ENCODE data around the gene AKT2. TPM values are rescaled to one million over a fixed set of nuclear protein-coding genes. Genes with fewer than 3 reads are reported as not detected.

Gene AKT2
- total RNA-seq, 1 experiment from 2014 or later: 108 TPM

GRCh38 chr19:40251244-40251643 lies 33.9 kb downstream of the AKT2 start:
- H3K27me3 Mint-ChIP-seq (ENCODE audit: insufficient read depth, unreplicated experiment): no peaks in the 10 kb centered on the region
- no peak overlapping the region for H3K4me3 Mint-ChIP-seq (ENCODE audit: unreplicated experiment)
- H3K4me1 Mint-ChIP-seq (ENCODE audit: insufficient read depth, unreplicated experiment): no peaks in the 10 kb centered on the region
- no peaks in the 10 kb centered on the region for H3K9me3 Mint-ChIP-seq (ENCODE audit: unreplicated experiment)
- no peak for TF ChIP-seq CTCF (IDR thresholded peaks at IDR 0.05; ENCODE audit: unreplicated experiment)
- BruUV-seq (replicated peaks): no TSS peak
- ChIA-PET CTCF (no interaction called here), POLR2A (no interaction called here)
- no peak overlapping the region for H3K27ac Mint-ChIP-seq (ENCODE audit: low read depth, unreplicated experiment)
- intact Hi-C loops (cut with micrococcal nuclease): no loop called here
- H3K36me3 Mint-ChIP-seq (ENCODE audit: insufficient read depth, unreplicated experiment): peaks cover 42% of the 10 kb centered on the region
- DNase-seq (ENCODE audit: unreplicated experiment): no peak

- Mint-ChIP-seq H3K27ac (ENCODE audit: low read depth, unreplicated experiment) (no peak overlapping the region), H3K36me3 (ENCODE audit: insufficient read depth, unreplicated experiment) (peaks cover 34% of the 10 kb centered on the region), H3K4me1 (ENCODE audit: insufficient read depth, unreplicated experiment) (peaks cover 8% of the 10 kb centered on the region), H3K4me3 (ENCODE audit: unreplicated experiment) (no peak overlapping the region), H3K9me3 (ENCODE audit: unreplicated experiment) (no peaks in the 10 kb centered on the region), H3K27me3 (ENCODE audit: insufficient read depth, unreplicated experiment) (no peaks in the 10 kb centered on the region)
- ChIA-PET POLR2A (no interaction called here), CTCF (interaction anchor here (0.6 kb wide), 2 partner anchors 406 to 1042 kb away, joined by 3 to 4 read pairs; no protein-coding TSS in a partner anchor)
- DNase-seq (ENCODE audit: unreplicated experiment): no peak
- no TSS peak for BruUV-seq (replicated peaks)
- no peak for TF ChIP-seq CTCF (IDR thresholded peaks at IDR 0.05; ENCODE audit: unreplicated experiment)
- intact Hi-C loops (cut with micrococcal nuclease): no loop called here
Measured at GRCh38 chr19:40249781-40250180, 35.4 kb downstream of the AKT2 start.

- CTCF ChIA-PET: interaction anchor here (0.6 kb wide), 1 partner anchor 405 kb away, joined by 4 read pairs; no protein-coding TSS in a partner anchor
- intact Hi-C loops (cut with micrococcal nuclease): no loop called here
- H3K4me3 Mint-ChIP-seq (ENCODE audit: unreplicated experiment): no peak overlapping the region
Measured at GRCh38 chr19:40249201-40249600, 35.9 kb downstream of the AKT2 start.

GRCh38 chr19:40247735-40248262 lies 37.3 kb downstream of the AKT2 start:
- no peak overlapping the region for H3K4me3 Mint-ChIP-seq (ENCODE audit: unreplicated experiment)
- H3K36me3 Mint-ChIP-seq (ENCODE audit: insufficient read depth, unreplicated experiment): peaks cover 21% of the 10 kb centered on the region
- no peaks in the 10 kb centered on the region for H3K27me3 Mint-ChIP-seq (ENCODE audit: insufficient read depth, unreplicated experiment)
- ChIA-PET POLR2A (no interaction called here), CTCF (interaction anchor here (0.7 kb wide), 1 partner anchor 26 kb away, joined by 3 read pairs; no protein-coding TSS in a partner anchor)
- H3K4me1 Mint-ChIP-seq (ENCODE audit: insufficient read depth, unreplicated experiment): peaks cover 8% of the 10 kb centered on the region
- H3K27ac Mint-ChIP-seq (ENCODE audit: low read depth, unreplicated experiment): no peak overlapping the region
- no peak for DNase-seq (ENCODE audit: unreplicated experiment)
- BruUV-seq (replicated peaks): no TSS peak
- no peaks in the 10 kb centered on the region for H3K9me3 Mint-ChIP-seq (ENCODE audit: unreplicated experiment)
- no peak for TF ChIP-seq CTCF (IDR thresholded peaks at IDR 0.05; ENCODE audit: unreplicated experiment)
- intact Hi-C loops (cut with micrococcal nuclease): no loop called here

More at GRCh38 chr19:40249201-40249600, 35.9 kb downstream of the AKT2 start:
- H3K36me3 Mint-ChIP-seq (ENCODE audit: insufficient read depth, unreplicated experiment): peaks cover 28% of the 10 kb centered on the region
- no TSS peak for BruUV-seq (replicated peaks)
- no peak overlapping the region for H3K27ac Mint-ChIP-seq (ENCODE audit: low read depth, unreplicated experiment)
- TF ChIP-seq CTCF (IDR thresholded peaks at IDR 0.05; ENCODE audit: unreplicated experiment): no peak
- DNase-seq (ENCODE audit: unreplicated experiment): no peak
- H3K9me3 Mint-ChIP-seq (ENCODE audit: unreplicated experiment): no peaks in the 10 kb centered on the region
- H3K27me3 Mint-ChIP-seq (ENCODE audit: insufficient read depth, unreplicated experiment): no peaks in the 10 kb centered on the region
- H3K4me1 Mint-ChIP-seq (ENCODE audit: insufficient read depth, unreplicated experiment): peaks cover 8% of the 10 kb centered on the region
- POLR2A ChIA-PET: no interaction called here

Data from MCF 10A (cell line).